CD4-positive, CD25-positive, alpha-beta regulatory T cell (primary cell): Measurements from ENCODE around the gene GPR89A. TPM values are rescaled to one million over a fixed set of nuclear protein-coding genes. Genes with fewer than 3 reads are reported as not detected.
"Not testable (repeated sequence)": the region's sequence is repeated elsewhere in the genome, so short reads cannot be mapped to it uniquely, and the experiment has no call there.

Source experiments
- ATAC-seq, 2 donors: fragments of 150-1000 bp; cut with Tn5 transposase; one replicate each; pipeline ENCODE4 v1.10.0; 2021; ENCODE audit warnings: low read depth in 2 of 2, moderate number of reproducible peaks in 2 of 2, moderate library complexity in 1 of 2
- DNase-seq, 3 donors: peaks; one replicate each; pipeline versions ENCODE4 v3.0.0 to v3.0.0-alpha.2; 2012 to 2022; ENCODE audit warnings: mixed read lengths in 1 of 3
- H3K27ac ChIP-seq: one replicate; pipeline ENCODE4 v1.7.0; 2013; ENCODE audit warnings: mild to moderate bottlenecking, low read length; ENCODE audit not compliant: insufficient read depth, poor library complexity, severe bottlenecking
- H3K27me3 ChIP-seq: one replicate; pipeline ENCODE4 v1.7.0; 2013; ENCODE audit warnings: low read length; ENCODE audit not compliant: control insufficient read depth, insufficient read depth
- H3K36me3 ChIP-seq: one replicate; pipeline ENCODE4 v1.7.0; 2013; ENCODE audit warnings: mild to moderate bottlenecking, low read length, moderate library complexity; ENCODE audit not compliant: control insufficient read depth, insufficient read depth
- H3K4me1 ChIP-seq: 2 replicates; pipeline ENCODE4 v1.7.0; 2013; ENCODE audit warnings: mild to moderate bottlenecking, low read length; ENCODE audit not compliant: insufficient read depth, control insufficient read depth, poor library complexity, severe bottlenecking
- H3K4me3 ChIP-seq: one replicate; pipeline ENCODE4 v1.7.0; 2013; ENCODE audit warnings: low read depth, mild to moderate bottlenecking, low read length, moderate library complexity
- H3K9me3 ChIP-seq, 2 experiments: 1 replicate in 1 of 2; 2 replicates in 1 of 2; pipeline ENCODE4 v1.7.0; 2013; ENCODE audit warnings: low read length in 2 of 2, mild to moderate bottlenecking in 1 of 2, moderate library complexity in 1 of 2; ENCODE audit not compliant: control insufficient read depth in 2 of 2
- H3K27ac Mint-ChIP-seq, 3 donors: one replicate each; pipeline ENCODE4 v1.8.0; 2020 to 2022; ENCODE audit warnings: mild to moderate bottlenecking in 3 of 3, mixed read lengths in 3 of 3, moderate library complexity in 2 of 3
- H3K27me3 Mint-ChIP-seq: one replicate; pipeline ENCODE4 v1.8.0; 2022; ENCODE audit warnings: mild to moderate bottlenecking, mixed read lengths
- H3K36me3 Mint-ChIP-seq: one replicate; pipeline ENCODE4 v1.8.0; 2020; ENCODE audit warnings: mixed read lengths
- H3K4me1 Mint-ChIP-seq, 4 donors: one replicate each; pipeline ENCODE4 v1.8.0; 2020 to 2022; ENCODE audit warnings: mixed read lengths in 4 of 4, mild to moderate bottlenecking in 1 of 4
- H3K4me3 Mint-ChIP-seq, 4 donors: one replicate each; pipeline ENCODE4 v1.8.0; 2020 to 2022; ENCODE audit warnings: mild to moderate bottlenecking in 4 of 4, mixed read lengths in 4 of 4, moderate library complexity in 3 of 4
- H3K9me3 Mint-ChIP-seq, 7 donors: one replicate each; pipeline ENCODE4 v1.8.0; 2020 to 2022; ENCODE audit warnings: mixed read lengths in 7 of 7, mild to moderate bottlenecking in 3 of 7, moderate library complexity in 2 of 7
- polyA plus RNA-seq, 4 donors: library from polyadenylated mRNA; unstranded; fragments of 300-500 nt; fragmentation: Illumina TruSeq; gene quantifications; one replicate each; pipeline ENCODE4 v1.2.3, GENCODE V29; 2021
- total RNA-seq: library from RNA; stranded (reverse); gene quantifications from one replicate; pipeline ENCODE4 v1.2.3, GENCODE V29; 2022

Gene GPR89A
- total RNA-seq (39.0 TPM), polyA plus RNA-seq (10 to 100 TPM; 21.9 to 31.3 (median 24.7) TPM)

DNA sequence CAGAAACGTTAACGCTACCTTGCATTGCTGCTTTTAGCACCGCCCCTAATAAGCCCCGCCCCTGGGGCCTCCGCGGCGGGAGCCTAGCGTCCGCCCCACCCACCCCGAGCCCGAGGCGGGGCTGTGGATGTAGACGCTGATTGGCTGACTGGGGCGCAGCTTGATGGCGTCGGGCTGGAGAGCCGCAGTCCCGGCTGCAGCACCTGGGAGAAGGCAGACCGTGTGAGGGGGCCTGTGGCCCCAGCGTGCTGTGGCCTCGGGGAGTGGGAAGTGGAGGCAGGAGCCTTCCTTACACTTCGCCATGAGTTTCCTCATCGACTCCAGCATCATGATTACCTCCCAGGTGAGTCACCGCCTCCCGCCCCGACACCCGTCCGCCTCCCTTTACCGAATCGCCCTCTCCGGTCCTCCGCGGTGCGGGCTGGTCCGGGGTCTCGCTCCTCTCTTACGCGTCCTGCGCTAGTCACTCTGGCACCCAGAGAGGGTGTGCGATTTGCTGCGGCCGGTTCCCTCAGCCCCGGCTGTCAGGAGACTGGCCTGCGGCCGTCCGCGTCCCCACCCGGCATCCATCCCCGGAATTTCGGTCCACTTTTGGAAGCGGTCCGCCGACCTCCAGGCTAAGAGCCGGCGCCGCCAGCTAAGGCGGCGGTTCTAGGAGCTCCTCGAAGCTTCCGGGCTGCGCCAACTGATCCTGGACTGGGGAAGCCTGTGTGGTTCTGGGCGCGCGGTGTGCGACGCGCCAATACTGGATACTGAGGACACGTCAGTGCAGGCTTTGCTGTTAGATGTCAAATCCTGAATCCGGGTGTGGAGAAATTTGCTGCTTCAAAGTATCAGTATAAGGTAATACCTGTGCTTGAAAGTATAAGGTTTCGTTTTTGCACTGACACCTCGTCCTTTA is at the start of gene GPR89A:
Gene GPR89A, plus strand, starts transcription at position 156 of the 901 bp plus-strand sequence. Its CDS starts 146 bp downstream, at position 302.
- DNase-seq, result peak; percentile 94 to 95 (median 94)
- not testable (repeated sequence) for H3K9me3 Mint-ChIP-seq, H3K27me3 ChIP-seq, H3K4me1 ChIP-seq, H3K27me3 Mint-ChIP-seq, H3K36me3 Mint-ChIP-seq, H3K36me3 ChIP-seq, H3K9me3 ChIP-seq
- peak within 1 kb of the TSS; percentile 90 to 97 (median 94) for H3K4me3 Mint-ChIP-seq
- Histone ChIP-seq H3K4me3 (peak within 1 kb of the TSS; percentile 72), H3K27ac (peak within 1 kb of the TSS; percentile 60)
- H3K4me1 Mint-ChIP-seq, result peaks cover 16 to 33% (median 23%) of the 10 kb centered on the region in 4 donors
- ATAC-seq, result peak; percentile 99
- peak within 1 kb of the TSS; percentile 68 to 91 (median 86) for H3K27ac Mint-ChIP-seq

DNA sequence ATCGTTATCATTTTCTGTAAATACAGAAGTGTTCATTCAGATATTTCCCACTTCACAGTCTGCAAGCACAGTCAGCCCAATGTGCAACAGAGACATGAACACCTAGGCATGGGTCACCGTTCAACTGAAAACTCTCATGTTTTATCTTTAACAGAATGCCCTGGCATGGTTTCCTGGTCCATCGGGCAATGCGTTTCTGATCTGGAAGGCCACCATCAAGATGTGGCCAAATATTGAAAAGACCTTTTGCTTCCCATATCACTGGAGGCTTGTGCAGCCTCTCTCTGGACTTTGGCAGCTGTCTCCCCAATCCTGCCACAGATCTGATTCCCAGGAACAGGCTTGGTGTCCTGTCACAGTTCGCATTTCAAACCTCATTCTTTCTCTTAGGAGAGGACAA is 21.0 kb upstream of the GPR89A start:
- H3K4me3 ChIP-seq, H3K4me3 Mint-ChIP-seq, H3K9me3 ChIP-seq, H3K36me3 Mint-ChIP-seq, H3K27ac Mint-ChIP-seq, ATAC-seq, H3K27ac ChIP-seq, H3K4me1 ChIP-seq, H3K4me1 Mint-ChIP-seq, H3K9me3 Mint-ChIP-seq, H3K36me3 ChIP-seq, H3K27me3 Mint-ChIP-seq, DNase-seq, H3K27me3 ChIP-seq: not testable (repeated sequence)

DNA sequence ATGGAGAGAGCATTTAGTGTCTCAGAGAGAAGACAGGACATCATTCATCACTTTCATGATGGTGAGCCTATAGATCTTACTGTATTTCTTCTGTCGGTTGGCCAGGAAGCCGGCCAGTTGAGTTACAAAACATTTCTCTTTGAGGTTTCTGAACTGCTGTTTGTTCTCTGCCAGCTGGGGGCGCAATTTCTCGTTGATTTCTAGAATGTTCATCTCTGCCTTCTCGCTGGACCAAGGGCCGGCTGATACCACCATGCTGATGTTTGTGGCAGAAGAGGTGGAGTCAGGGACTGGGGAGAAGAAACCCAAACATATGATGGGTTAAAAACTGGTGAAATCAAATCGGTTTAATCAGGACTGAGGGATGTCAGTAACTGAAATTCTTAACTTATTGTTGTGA is 17.0 kb upstream of the GPR89A start:
- H3K4me1 ChIP-seq, H3K9me3 Mint-ChIP-seq, ATAC-seq, H3K4me3 Mint-ChIP-seq, H3K36me3 ChIP-seq, H3K27me3 Mint-ChIP-seq, H3K9me3 ChIP-seq, H3K4me1 Mint-ChIP-seq, H3K27ac Mint-ChIP-seq, H3K4me3 ChIP-seq, H3K27me3 ChIP-seq, H3K36me3 Mint-ChIP-seq, H3K27ac ChIP-seq: not testable (repeated sequence)
- DNase-seq, result peak in 2 of 3 donors; percentile 6 to 11

DNA sequence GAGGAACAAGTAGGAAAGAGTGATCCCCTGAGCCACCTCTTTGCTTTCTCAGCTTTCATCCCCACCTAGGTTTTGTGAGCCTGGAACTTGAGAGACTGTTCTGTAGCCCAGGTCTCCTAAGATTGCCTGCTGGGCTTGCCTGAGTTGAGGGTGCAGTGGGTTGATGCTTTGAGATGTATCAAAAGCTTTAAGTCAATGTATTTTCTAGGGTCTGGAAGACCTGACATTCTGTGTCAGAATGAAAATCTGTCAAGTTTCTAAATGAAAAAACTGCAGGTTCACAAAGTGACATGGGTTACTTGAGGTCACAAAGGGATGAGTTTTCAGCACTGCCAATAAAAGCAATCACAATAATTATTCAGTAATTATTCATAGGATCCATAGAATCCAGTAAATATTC is 15.4 kb upstream of the GPR89A start:
- H3K4me1 ChIP-seq, H3K27me3 Mint-ChIP-seq, ATAC-seq, H3K27ac ChIP-seq, H3K27ac Mint-ChIP-seq, H3K36me3 ChIP-seq, H3K9me3 ChIP-seq, H3K4me3 Mint-ChIP-seq, H3K9me3 Mint-ChIP-seq, H3K4me3 ChIP-seq, H3K27me3 ChIP-seq, H3K36me3 Mint-ChIP-seq, DNase-seq, H3K4me1 Mint-ChIP-seq: not testable (repeated sequence)

DNA sequence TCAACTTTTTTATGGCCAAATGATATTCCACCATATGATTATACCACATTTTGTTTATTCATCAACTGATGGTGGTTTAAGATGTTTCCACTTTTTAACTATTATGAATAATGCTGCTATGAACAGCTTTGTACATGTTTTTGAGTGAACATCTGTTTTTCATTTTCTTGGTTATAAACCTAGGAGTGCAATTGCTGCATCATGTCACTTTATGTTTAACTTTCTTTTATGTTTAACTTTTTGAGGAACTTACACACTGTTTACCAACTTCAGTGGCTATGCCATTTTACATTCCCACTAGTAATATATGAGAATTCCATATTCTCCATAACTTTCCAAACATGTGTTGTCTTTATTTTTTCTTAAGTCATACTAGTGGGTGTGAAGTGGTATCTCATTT is 12.4 kb upstream of the GPR89A start:
- peaks cover 16% of the 10 kb centered on the region for H3K27me3 Mint-ChIP-seq
- H3K4me1 ChIP-seq, H3K4me1 Mint-ChIP-seq: not testable (repeated sequence)

DNA sequence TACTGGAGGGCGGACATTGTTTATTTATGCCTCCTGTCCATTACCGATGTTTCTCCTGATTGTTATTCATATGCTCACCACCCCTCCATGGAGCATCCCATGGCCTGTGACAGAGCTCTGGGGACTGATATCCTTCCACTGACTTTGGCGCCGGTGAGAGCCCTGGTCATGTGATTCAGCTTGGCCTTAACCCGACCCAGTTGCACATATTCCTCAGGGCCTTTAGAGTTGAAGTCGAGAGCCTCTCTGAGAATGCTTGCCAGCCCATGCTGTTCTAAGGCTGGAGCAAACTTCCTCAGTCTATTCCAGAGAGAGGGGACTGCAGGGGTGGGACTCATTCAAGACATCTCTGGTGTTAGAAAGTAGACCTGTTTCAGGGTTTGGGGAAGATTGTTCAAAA is 11.6 kb upstream of the GPR89A start:
- H3K9me3 Mint-ChIP-seq, ATAC-seq, H3K36me3 Mint-ChIP-seq, H3K4me1 ChIP-seq, H3K36me3 ChIP-seq, DNase-seq, H3K4me1 Mint-ChIP-seq, H3K27ac Mint-ChIP-seq, H3K9me3 ChIP-seq, H3K27ac ChIP-seq, H3K4me3 ChIP-seq, H3K27me3 ChIP-seq: not testable (repeated sequence)
- Mint-ChIP-seq H3K27me3 (peaks cover 16% of the 10 kb centered on the region), H3K4me3 (peak overlapping the region in 1 of 4 donors; percentile 3)

More for the DNA sequence above, 12.4 kb upstream of the GPR89A start:
- not testable (repeated sequence) for H3K9me3 ChIP-seq, H3K36me3 Mint-ChIP-seq, H3K9me3 Mint-ChIP-seq, H3K4me3 Mint-ChIP-seq, H3K36me3 ChIP-seq, H3K27ac Mint-ChIP-seq, ATAC-seq, H3K4me3 ChIP-seq, H3K27me3 ChIP-seq, H3K27ac ChIP-seq, DNase-seq

DNA sequence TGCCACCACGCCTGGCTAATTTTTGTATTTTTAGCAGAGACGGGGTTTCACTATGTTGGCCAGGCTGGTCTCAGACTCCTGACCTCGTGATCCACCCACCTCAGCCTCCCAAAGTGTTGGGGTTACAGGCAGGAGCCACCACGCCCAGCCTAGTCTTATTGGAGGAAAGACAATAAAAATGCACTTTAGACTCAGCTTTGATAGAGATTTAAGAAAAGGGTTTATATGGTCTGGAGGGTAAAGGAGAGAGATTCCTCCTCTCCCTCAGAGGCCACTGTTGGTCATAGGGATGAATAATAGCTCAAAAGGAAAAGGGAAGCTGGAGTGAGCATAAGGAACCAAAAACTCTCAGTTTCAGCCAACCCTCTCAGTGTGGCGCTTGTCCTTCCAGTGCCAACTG is 8.4 kb upstream of the GPR89A start:
- not testable (repeated sequence) for H3K36me3 ChIP-seq, H3K27ac Mint-ChIP-seq, H3K4me1 Mint-ChIP-seq, DNase-seq, H3K4me3 ChIP-seq, H3K36me3 Mint-ChIP-seq, H3K27me3 ChIP-seq, H3K4me1 ChIP-seq, H3K9me3 ChIP-seq, H3K4me3 Mint-ChIP-seq, H3K27ac ChIP-seq, ATAC-seq, H3K9me3 Mint-ChIP-seq
- peaks cover 16% of the 10 kb centered on the region for H3K27me3 Mint-ChIP-seq

DNA sequence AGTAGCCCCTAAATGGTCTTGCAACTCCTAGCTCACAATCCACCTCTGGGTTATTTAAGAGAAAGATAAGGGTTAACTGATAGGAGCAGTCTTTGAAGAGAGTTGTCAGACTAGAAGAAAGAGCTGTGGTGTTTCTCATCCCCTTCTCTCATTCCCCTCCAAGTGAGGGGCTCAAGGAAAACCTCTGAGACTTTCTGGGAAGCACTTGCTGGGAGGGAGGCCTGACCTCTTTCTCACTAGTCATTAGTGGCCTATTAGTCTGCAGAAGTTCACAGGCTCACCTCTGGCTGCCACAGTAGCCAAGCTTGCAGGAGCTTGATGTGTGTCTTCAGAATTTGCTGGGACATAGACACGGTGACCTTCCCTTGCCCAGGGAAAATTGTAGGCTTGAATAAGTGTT is 6.2 kb upstream of the GPR89A start:
- Mint-ChIP-seq H3K4me3 (no peak overlapping the region), H3K27me3 (peaks cover 16% of the 10 kb centered on the region), H3K27ac (no peak overlapping the region), H3K4me1 (no peaks in the 10 kb centered on the region), H3K36me3 (no peaks in the 10 kb centered on the region), H3K9me3 (no peaks in the 10 kb centered on the region)
- ATAC-seq (no peak), DNase-seq (no peak)
- Histone ChIP-seq H3K36me3 (no peaks in the 10 kb centered on the region), H3K27me3 (peaks cover 6% of the 10 kb centered on the region), H3K4me3 (no peak overlapping the region), H3K27ac (no peak overlapping the region), H3K4me1 (no peaks in the 10 kb centered on the region), H3K9me3 (no peaks in the 10 kb centered on the region)
